NCI-H1105 (cell line): ENCODE results near the gene ZYX.
A peak's percentile ranks its signal among the peaks of the same experiment; 100 is the strongest.
"Not testable (repeated sequence)": the region's sequence is repeated elsewhere in the genome, so short reads cannot be mapped to it uniquely, and the experiment has no call there.

ENCODE experiments used
- DNase-seq: peaks from one replicate; lab custom pipeline; 2025; lab: John Stamatoyannopoulos, UW

Gene ZYX

GRCh38 chr7:143417734-143418383 is 36.7 kb downstream of the ZYX start:
- DNase-seq: no peak

GRCh38 chr7:143418681-143419458 is 37.7 kb downstream of the ZYX start:
- no peak for DNase-seq

GRCh38 chr7:143419880-143420279 is 38.7 kb downstream of the ZYX start:
- DNase-seq: peak; percentile 50

- not testable (repeated sequence) for DNase-seq
Observed at GRCh38 chr7:143420624-143421023, 39.5 kb downstream of the ZYX start.

- no peak for DNase-seq
Observed at GRCh38 chr7:143422033-143422432, 40.9 kb downstream of the ZYX start.

GRCh38 chr7:143424476-143424875 is 43.3 kb downstream of the ZYX start:
- DNase-seq: not testable (repeated sequence)

GRCh38 chr7:143426479-143427142 is 45.5 kb downstream of the ZYX start:
- no peak for DNase-seq

GRCh38 chr7:143429770-143430698 is 48.9 kb downstream of the ZYX start:
- no peak for DNase-seq

- DNase-seq: no peak
Observed at GRCh38 chr7:143431109-143431508, 50.0 kb downstream of the ZYX start.

GRCh38 chr7:143433759-143434158 is 52.6 kb downstream of the ZYX start:
- DNase-seq: no peak

- DNase-seq: no peak
Observed at GRCh38 chr7:143434660-143435059, 53.5 kb downstream of the ZYX start.

- no peak for DNase-seq
Observed at GRCh38 chr7:143435266-143435665, 54.1 kb downstream of the ZYX start.

GRCh38 chr7:143436325-143436946 is 55.3 kb downstream of the ZYX start:
- no peak for DNase-seq

- no peak for DNase-seq
Observed at GRCh38 chr7:143437578-143437977, 56.4 kb downstream of the ZYX start.

GRCh38 chr7:143439866-143440265 is 58.7 kb downstream of the ZYX start:
- DNase-seq: no peak
